Right lobe of liver (tissue), 4 donors: ENCODE results near the gene CDC25A.

Source experiments
- CTCF ChIP-seq, 4 donors: fragments of 200-600 bp in 3 of 4; fragments of 450-650 bp in 1 of 4; IDR thresholded peaks; one replicate each; pipeline versions ENCODE4 v1.5.1 to v1.8.0; 2016 to 2022; ENCODE audit warnings: antibody characterized with exemption in 4 of 4, mild to moderate bottlenecking in 2 of 4
- POLR2A ChIP-seq: fragments of 450-650 bp; IDR thresholded peaks from one replicate; pipeline ENCODE4 v1.6.1; 2017; ENCODE audit warnings: antibody characterized with exemption, mild to moderate bottlenecking
- donor health status: DM: no; HTN: no; CAD: no.
- donor health status: DM: no; HTN: no; CAD: no.
- donor health status: DM: no; HTN: yes; CAD: no.

DNA sequence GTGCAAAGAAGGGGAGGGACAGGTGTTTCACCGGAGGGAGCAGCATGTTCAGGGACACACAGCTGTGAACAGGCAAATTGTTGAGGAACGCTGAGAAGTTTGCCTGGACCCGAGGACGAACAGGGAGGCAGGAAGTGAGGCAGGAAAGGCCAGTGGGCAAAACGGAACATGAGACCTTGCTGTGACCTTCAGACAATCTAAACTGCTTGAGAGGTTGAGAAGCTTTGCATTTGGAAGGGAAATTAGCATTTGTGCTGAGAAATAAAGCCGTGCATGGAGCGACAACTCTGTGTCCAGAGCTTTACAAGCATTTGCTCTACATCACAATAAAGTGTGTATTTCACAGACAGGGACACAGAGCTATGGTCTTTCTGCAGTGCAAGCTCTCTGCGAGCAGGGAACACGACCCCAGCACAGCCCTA is 47.9 kb downstream of the CDC25A start:
- no peak for TF ChIP-seq CTCF (IDR thresholded peaks at IDR 0.05)
- TF ChIP-seq POLR2A: no peak
